ENCODE results near the gene WDPCP.
"Not testable (repeated sequence)": the region's sequence is repeated elsewhere in the genome, so short reads cannot be mapped to it uniquely, and the experiment has no call there.

WDPCP gene

GRCh38 chr2:63195310-63195709 lies 393.0 kb downstream of the WDPCP start:
- no peak for DNase-seq

GRCh38 chr2:63194175-63194574 lies 394.1 kb downstream of the WDPCP start:
- no peak for DNase-seq

GRCh38 chr2:63192889-63193774 lies 395.1 kb downstream of the WDPCP start:
- DNase-seq, result peak; percentile 22

- DNase-seq, result peak; percentile 16
Measured at GRCh38 chr2:63192169-63192888, 395.9 kb downstream of the WDPCP start.

GRCh38 chr2:63189026-63189425 lies 399.3 kb downstream of the WDPCP start:
- DNase-seq, result no peak

- DNase-seq, result no peak
Measured at GRCh38 chr2:63186331-63186730, 401.9 kb downstream of the WDPCP start.

GRCh38 chr2:63163161-63163820 lies 425.0 kb downstream of the WDPCP start:
- DNase-seq, result no peak

GRCh38 chr2:63159262-63159661 lies 429.0 kb downstream of the WDPCP start:
- no peak for DNase-seq

- not testable (repeated sequence) for DNase-seq
Measured at GRCh38 chr2:63136683-63137082, 451.6 kb downstream of the WDPCP start.

GRCh38 chr2:63132020-63132419 lies 456.3 kb downstream of the WDPCP start:
- DNase-seq, result no peak

GRCh38 chr2:63131196-63131595 lies 457.1 kb downstream of the WDPCP start:
- no peak for DNase-seq

GRCh38 chr2:63127594-63127993 lies 460.7 kb downstream of the WDPCP start:
- DNase-seq, result no peak

GRCh38 chr2:63124850-63125249 lies 463.4 kb downstream of the WDPCP start:
- no peak for DNase-seq

GRCh38 chr2:63124218-63124617 lies 464.1 kb downstream of the WDPCP start:
- no peak for DNase-seq

GRCh38 chr2:63122921-63123320 lies 465.4 kb downstream of the WDPCP start:
- no peak for DNase-seq

GRCh38 chr2:63121055-63121834 lies 467.0 kb downstream of the WDPCP start:
- no peak for DNase-seq

GRCh38 chr2:63118821-63119220 lies 469.5 kb downstream of the WDPCP start:
- DNase-seq, result no peak

- no peak for DNase-seq
Measured at GRCh38 chr2:63104482-63104881, 483.8 kb downstream of the WDPCP start.

GRCh38 chr2:63101954-63102353 lies 486.3 kb downstream of the WDPCP start:
- DNase-seq, result no peak

GRCh38 chr2:63099032-63099431 lies 489.2 kb downstream of the WDPCP start:
- DNase-seq, result no peak

GRCh38 chr2:63096491-63096890 lies 491.8 kb downstream of the WDPCP start:
- no peak for DNase-seq

GRCh38 chr2:63093502-63093901 lies 494.8 kb downstream of the WDPCP start:
- no peak for DNase-seq

GRCh38 chr2:63092857-63093256 lies 495.4 kb downstream of the WDPCP start:
- no peak for DNase-seq
